PC-9 (cell line): ENCODE data around the gene PEA15. TPM values are rescaled to one million over a fixed set of nuclear protein-coding genes. Genes with fewer than 3 reads are reported as not detected.

Experiments
- BruUV-seq: library from RNA; stranded (reverse); fragments of 400-500 nt; replicated peaks from 2 replicates; lab custom pipeline; 2021; lab: Mats Ljungman, UMichigan
- CTCF ChIA-PET: fragments of 300-600 bp; sonication (Branson Sonifier 250); formaldehyde crosslinking; loops from one replicate; lab custom pipeline; 2022; ENCODE audit warnings: antibody characterized with exemption; lab: Charles Lee
- POLR2A ChIA-PET: fragments of 300-600 bp; sonication (Branson Sonifier 250); formaldehyde crosslinking; loops from one replicate; lab custom pipeline; 2022; ENCODE audit warnings: antibody characterized with exemption; ENCODE audit not compliant: unreplicated experiment; lab: Charles Lee
- DNase-seq, 2 experiments: peaks; one replicate each; pipeline versions ENCODE4 v3.0.0 to v3.0.0-alpha.2; 2015 to 2022; ENCODE audit warnings: mixed read lengths in 1 of 2
- H2AFZ ChIP-seq: fragments of 200-600 bp; sonication (generic); 2 replicates; pipeline ENCODE4 v1.8.1; 2017; ENCODE audit warnings: antibody characterized with exemption
- H3F3A ChIP-seq: fragments of 200-600 bp; sonication (generic); 2 replicates; pipeline ENCODE4 v1.8.1; 2017; ENCODE audit warnings: antibody characterized with exemption, mild to moderate bottlenecking, low read depth; ENCODE audit not compliant: insufficient read depth
- H3K27ac ChIP-seq: fragments of 200-600 bp; sonication (generic); 2 replicates; pipeline ENCODE4 v1.6.1; 2016; ENCODE audit warnings: mixed run types
- H3K27me3 ChIP-seq: fragments of 200-600 bp; sonication (generic); 2 replicates; pipeline ENCODE4 v1.6.1; 2016; ENCODE audit warnings: low read depth, mixed run types; ENCODE audit not compliant: insufficient read depth
- H3K36me3 ChIP-seq: fragments of 200-600 bp; sonication (generic); 2 replicates; pipeline ENCODE4 v1.6.1; 2016; ENCODE audit warnings: low read depth, mixed run types
- H3K4me1 ChIP-seq: fragments of 200-600 bp; sonication (generic); replicated peaks from 2 replicates; pipeline ENCODE4 v1.6.1; 2016; ENCODE audit warnings: mixed run types; ENCODE audit not compliant: insufficient read depth
- H3K4me2 ChIP-seq: fragments of 200-600 bp; sonication (generic); 2 replicates; pipeline ENCODE4 v1.6.1; 2017; ENCODE audit warnings: mixed run types
- H3K4me3 ChIP-seq: fragments of 200-600 bp; sonication (generic); 2 replicates; pipeline ENCODE4 v1.6.1; 2016; ENCODE audit warnings: mixed run types
- H3K79me2 ChIP-seq: fragments of 200-600 bp; sonication (generic); 2 replicates; pipeline ENCODE4 v1.6.1; 2017; ENCODE audit warnings: low read depth, mixed run types
- H3K9me2 ChIP-seq: fragments of 200-600 bp; sonication (generic); 2 replicates; pipeline ENCODE4 v1.8.1; 2017; ENCODE audit warnings: mild to moderate bottlenecking; ENCODE audit not compliant: insufficient read depth
- H3K9me3 ChIP-seq: fragments of 200-600 bp; sonication (generic); 2 replicates; pipeline ENCODE4 v1.8.1; 2016; ENCODE audit warnings: low read depth; ENCODE audit not compliant: insufficient read depth
- H4K20me1 ChIP-seq: fragments of 200-600 bp; sonication (generic); 2 replicates; pipeline ENCODE4 v1.8.1; 2017; ENCODE audit not compliant: insufficient read depth
- EZH2 ChIP-seq: fragments of 200-600 bp; sonication (generic); IDR thresholded peaks from 2 replicates; pipeline ENCODE4 v1.8.0; 2017; ENCODE audit warnings: antibody characterized with exemption, low read depth
- intact Hi-C: fragments of 100-400 bp; cut with micrococcal nuclease; formaldehyde crosslinking; loops from one replicate; pipeline ENCODE4 v1.10.0; 2022; ENCODE audit not compliant: unreplicated experiment
- total RNA-seq: library from RNA; stranded (reverse); gene quantifications from 2 replicates; pipeline ENCODE4 v1.2.3, GENCODE V29; 2021
- TF ChIP-seq, protein P1 (sequence below): fragments of 200-600 bp; sonication (generic); conservative IDR thresholded peaks from 2 replicates; pipeline ENCODE4 v1.6.1; 2017; ENCODE audit warnings: mixed run types, antibody characterized with exemption, mild to moderate bottlenecking, moderate library complexity

Gene PEA15
- total RNA-seq, 1 experiment from 2014 or later: 139 TPM

DNA sequence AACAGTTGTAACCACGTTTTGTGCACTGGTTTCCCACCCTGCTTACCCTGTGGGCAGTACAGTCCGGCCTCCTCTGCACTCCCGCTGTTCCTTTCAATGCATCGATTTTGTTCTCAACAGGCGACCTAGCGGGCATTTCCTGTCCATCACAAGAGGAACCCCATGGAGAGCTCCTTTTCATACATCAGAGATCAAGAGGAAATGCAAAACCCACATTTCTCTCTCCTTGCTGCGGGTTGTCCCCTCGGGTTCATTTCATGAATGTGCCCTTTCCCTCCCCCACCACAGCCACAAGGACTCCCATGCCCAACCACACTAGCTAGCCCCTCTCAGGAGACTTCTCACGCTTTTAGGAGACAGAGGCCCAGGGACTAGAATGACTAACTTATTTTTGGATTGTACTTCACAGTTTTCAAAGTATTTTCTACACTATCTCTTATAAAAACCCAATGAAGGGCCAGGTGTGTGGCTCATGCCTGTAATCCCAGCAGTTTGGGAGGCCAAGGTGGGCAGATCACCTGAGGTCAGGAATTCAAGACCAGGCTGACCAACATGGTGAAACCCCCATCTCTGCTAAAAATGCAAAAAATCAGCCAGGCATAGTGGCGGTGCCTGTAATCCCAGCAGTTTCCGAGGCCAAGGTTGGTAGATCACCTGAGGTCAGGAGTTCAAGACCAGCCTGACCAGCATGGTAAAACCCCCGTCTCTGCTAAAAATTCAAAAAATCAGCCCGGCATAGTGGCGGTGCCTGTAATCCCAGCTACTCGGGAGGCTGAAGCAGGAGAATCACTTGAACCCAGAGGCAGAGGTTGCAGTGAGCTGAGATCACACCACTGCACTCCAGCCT, 35.4 kb upstream of the PEA15 start:
- Histone ChIP-seq H3K9me2 (no peaks in the 10 kb centered on the region), H4K20me1 (no peaks in the 10 kb centered on the region), H3F3A (peaks cover 3% of the 10 kb centered on the region; the same call in 1 of the 2 replicates), H3K4me1 (peaks cover 9% of the 10 kb centered on the region; the same call in 1 of the 2 replicates), H3K27ac (no peak overlapping the region), H3K9me3 (no peaks in the 10 kb centered on the region), H3K4me2 (no peak overlapping the region), H3K79me2 (no peaks in the 10 kb centered on the region), H3K4me3 (no peak overlapping the region), H3K27me3 (peaks cover 9% of the 10 kb centered on the region), H3K36me3 (no peaks in the 10 kb centered on the region), H2AFZ (no peak overlapping the region)
- no peak for DNase-seq
- intact Hi-C loops: no loop called here
- BruUV-seq: no TSS peak
- TF ChIP-seq, protein P1, sequence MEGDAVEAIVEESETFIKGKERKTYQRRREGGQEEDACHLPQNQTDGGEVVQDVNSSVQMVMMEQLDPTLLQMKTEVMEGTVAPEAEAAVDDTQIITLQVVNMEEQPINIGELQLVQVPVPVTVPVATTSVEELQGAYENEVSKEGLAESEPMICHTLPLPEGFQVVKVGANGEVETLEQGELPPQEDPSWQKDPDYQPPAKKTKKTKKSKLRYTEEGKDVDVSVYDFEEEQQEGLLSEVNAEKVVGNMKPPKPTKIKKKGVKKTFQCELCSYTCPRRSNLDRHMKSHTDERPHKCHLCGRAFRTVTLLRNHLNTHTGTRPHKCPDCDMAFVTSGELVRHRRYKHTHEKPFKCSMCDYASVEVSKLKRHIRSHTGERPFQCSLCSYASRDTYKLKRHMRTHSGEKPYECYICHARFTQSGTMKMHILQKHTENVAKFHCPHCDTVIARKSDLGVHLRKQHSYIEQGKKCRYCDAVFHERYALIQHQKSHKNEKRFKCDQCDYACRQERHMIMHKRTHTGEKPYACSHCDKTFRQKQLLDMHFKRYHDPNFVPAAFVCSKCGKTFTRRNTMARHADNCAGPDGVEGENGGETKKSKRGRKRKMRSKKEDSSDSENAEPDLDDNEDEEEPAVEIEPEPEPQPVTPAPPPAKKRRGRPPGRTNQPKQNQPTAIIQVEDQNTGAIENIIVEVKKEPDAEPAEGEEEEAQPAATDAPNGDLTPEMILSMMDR: no peak
- TF ChIP-seq EZH2: no peak
- POLR2A ChIA-PET: no interaction called here
- CTCF ChIA-PET: no interaction called here

DNA sequence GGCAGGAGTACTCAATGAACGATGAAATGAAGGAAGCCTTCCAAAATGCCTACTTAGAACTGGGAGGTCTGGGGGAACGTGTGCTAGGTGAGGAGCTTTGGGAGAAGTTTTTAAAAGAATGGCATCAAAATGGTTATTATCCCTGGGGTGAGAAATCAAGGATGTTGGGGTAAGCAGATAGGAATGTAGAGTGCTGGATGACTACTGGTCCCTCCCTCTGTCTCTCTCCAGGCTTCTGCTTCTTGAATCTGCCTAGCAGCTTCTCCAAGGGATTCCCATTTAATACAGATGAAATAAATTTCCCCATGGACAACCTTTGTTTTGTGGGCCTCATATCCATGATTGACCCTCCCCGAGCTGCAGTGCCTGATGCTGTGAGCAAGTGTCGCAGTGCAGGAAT, 33.8 kb upstream of the PEA15 start:
- ChIA-PET CTCF (no interaction called here), POLR2A (no interaction called here)
- Histone ChIP-seq H3K4me3 (no peak overlapping the region), H3K27ac (no peak overlapping the region), H3F3A (peaks cover 3% of the 10 kb centered on the region; the same call in 1 of the 2 replicates), H3K4me2 (no peak overlapping the region), H2AFZ (no peak overlapping the region), H3K4me1 (peaks cover 9% of the 10 kb centered on the region; the same call in 1 of the 2 replicates), H3K36me3 (no peaks in the 10 kb centered on the region), H3K9me2 (no peaks in the 10 kb centered on the region), H4K20me1 (no peaks in the 10 kb centered on the region), H3K27me3 (peaks cover 14% of the 10 kb centered on the region), H3K9me3 (no peaks in the 10 kb centered on the region), H3K79me2 (no peaks in the 10 kb centered on the region)
- TF ChIP-seq EZH2: no peak
- TF ChIP-seq, protein P1: no peak
- BruUV-seq: no TSS peak
- no peak for DNase-seq
- intact Hi-C loops: no loop called here

DNA sequence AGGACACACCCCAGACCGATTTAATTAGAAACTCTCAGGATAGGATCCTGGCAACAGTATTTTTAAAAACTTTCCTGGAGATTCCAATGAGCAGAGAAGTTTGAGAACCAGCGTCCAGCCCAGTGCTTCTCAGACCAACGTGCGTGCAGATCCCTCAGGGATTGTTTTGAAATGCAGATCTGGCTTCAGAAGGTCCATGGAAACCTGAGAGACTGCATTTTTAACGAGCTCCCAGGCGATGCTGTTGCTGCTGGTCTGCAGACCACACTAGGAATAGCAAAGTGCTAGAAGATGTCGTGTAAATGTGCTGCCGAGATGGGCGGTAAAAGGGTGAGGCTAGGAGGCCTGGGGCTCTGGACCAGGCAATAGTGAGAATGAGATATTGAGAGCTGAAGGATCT, 33.2 kb upstream of the PEA15 start:
- Histone ChIP-seq H3K4me3 (no peak overlapping the region), H3K4me2 (no peak overlapping the region), H3F3A (peaks cover 3% of the 10 kb centered on the region; the same call in 1 of the 2 replicates), H3K27me3 (peaks cover 14% of the 10 kb centered on the region), H4K20me1 (no peaks in the 10 kb centered on the region), H2AFZ (no peak overlapping the region), H3K36me3 (no peaks in the 10 kb centered on the region), H3K79me2 (no peaks in the 10 kb centered on the region), H3K9me3 (no peaks in the 10 kb centered on the region), H3K4me1 (peaks cover 6% of the 10 kb centered on the region; the same call in 1 of the 2 replicates), H3K9me2 (no peaks in the 10 kb centered on the region), H3K27ac (no peak overlapping the region)
- POLR2A ChIA-PET: no interaction called here
- BruUV-seq: no TSS peak
- TF ChIP-seq, protein P1: no peak
- no peak for TF ChIP-seq EZH2
- DNase-seq: no peak
- intact Hi-C loops: no loop called here
- CTCF ChIA-PET: no interaction called here
